GM21423 (cell line): ENCODE measurements around the gene LRG1.

ENCODE experiments used
- ATAC-seq: cut with Tn5 transposase; IDR thresholded peaks from one replicate; pipeline ENCODE4 v1.9.1; 2021; ENCODE audit warnings: mild to moderate bottlenecking, moderate library complexity; ENCODE audit not compliant: unreplicated experiment

Gene LRG1, protein sequence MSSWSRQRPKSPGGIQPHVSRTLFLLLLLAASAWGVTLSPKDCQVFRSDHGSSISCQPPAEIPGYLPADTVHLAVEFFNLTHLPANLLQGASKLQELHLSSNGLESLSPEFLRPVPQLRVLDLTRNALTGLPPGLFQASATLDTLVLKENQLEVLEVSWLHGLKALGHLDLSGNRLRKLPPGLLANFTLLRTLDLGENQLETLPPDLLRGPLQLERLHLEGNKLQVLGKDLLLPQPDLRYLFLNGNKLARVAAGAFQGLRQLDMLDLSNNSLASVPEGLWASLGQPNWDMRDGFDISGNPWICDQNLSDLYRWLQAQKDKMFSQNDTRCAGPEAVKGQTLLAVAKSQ

DNA sequence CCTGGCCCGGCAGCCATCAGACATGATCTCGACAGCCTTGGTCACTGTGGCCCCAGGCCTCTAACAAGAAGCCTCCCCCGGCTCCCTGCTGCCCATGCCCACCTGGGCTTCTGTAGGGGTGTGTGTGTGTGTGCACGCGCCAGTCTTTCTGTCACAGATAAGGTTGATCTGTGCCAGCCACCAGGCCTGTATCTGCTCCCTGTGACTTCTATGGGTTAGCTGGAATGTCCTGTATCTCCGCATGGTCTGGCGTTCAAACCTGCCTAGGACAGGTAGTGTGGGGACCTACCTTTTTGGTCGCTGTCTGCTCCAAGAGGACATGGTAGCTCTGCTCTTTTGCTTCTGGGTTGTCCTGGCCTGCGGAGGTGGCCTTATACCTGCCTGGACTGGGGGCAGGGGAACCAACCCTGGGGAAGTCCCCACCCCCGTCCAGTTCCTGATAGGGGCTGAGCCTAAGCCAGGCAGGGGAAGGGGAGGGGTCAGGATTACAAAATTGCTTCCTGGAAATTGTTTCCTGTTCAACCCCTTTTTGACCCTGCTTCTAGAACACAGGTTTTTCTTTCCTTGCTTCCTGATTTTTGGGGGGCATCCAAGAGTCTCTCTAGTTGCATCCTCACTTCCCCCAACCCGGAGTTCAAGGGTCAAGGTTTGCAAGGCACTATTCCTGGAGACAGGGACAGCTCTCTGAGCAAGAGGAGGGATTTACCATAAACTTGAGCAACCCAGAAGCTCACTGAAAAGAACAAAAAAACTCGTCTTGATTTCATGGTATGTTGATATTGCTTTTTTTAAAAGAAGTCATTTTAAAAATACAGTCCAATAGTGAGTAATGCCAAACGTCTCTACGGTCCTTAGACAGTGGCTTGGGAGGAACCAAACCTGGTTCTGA lies at the start of gene LRG1:
Gene LRG1 (minus strand): TSS at position 344 of the 889 bp plus-strand sequence. CDS start 23 bp downstream, at position 321.
- ATAC-seq = no peak

DNA sequence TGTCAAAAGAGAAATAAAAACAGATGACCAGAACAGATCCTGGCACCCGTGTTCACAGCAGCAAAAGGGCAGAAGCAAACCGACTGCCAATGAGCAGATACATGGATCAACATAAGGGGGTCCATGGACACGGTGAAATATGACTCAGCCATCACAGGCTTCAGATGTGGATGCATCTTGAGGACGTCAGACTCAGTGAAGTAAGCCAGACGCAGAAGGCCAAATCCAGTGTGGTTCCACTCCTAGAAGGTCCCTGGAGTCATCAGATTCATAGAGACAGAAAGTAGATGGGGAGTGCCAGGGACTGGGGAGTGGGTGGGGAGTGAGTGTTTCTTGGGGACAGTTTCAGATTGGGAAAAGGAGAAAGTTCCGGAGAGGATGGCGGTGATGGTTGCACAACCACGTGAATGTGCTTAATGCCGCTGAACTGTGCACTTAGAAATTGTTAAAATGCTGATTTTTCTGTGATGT lies 48.5 kb upstream of the LRG1 start:
- no peak for ATAC-seq

DNA sequence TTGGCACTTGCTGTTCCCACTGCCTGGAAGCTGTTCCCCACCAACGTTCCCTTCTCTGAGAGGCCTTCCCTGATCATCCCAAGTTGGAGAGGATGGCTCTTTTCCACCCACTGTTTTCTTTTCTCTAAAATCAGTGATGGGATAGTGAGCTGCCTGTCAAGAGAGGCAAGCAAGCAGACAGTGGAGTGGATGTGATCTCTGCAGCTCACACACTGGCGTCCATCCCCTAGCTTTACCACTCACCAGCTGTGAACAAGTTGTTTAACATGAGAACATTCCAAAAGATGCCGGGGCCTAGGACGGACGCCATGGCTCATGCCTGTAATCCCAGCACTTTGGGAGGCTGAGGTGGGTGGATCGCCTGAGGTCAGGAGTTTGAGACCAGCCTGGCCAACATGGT lies 47.7 kb upstream of the LRG1 start:
- no peak for ATAC-seq

GRCh38 chr19:4586691-4587090 lies 46.9 kb upstream of the LRG1 start:
- ATAC-seq = no peak

GRCh38 chr19:4586245-4586644 lies 46.4 kb upstream of the LRG1 start:
- no peak for ATAC-seq

GRCh38 chr19:4585556-4585955 lies 45.7 kb upstream of the LRG1 start:
- no peak for ATAC-seq

- ATAC-seq = no peak
These were observed 45.0 kb upstream of the LRG1 start for GRCh38 chr19:4584670-4585460.

GRCh38 chr19:4583961-4584669 lies 44.3 kb upstream of the LRG1 start:
- ATAC-seq = no peak

DNA sequence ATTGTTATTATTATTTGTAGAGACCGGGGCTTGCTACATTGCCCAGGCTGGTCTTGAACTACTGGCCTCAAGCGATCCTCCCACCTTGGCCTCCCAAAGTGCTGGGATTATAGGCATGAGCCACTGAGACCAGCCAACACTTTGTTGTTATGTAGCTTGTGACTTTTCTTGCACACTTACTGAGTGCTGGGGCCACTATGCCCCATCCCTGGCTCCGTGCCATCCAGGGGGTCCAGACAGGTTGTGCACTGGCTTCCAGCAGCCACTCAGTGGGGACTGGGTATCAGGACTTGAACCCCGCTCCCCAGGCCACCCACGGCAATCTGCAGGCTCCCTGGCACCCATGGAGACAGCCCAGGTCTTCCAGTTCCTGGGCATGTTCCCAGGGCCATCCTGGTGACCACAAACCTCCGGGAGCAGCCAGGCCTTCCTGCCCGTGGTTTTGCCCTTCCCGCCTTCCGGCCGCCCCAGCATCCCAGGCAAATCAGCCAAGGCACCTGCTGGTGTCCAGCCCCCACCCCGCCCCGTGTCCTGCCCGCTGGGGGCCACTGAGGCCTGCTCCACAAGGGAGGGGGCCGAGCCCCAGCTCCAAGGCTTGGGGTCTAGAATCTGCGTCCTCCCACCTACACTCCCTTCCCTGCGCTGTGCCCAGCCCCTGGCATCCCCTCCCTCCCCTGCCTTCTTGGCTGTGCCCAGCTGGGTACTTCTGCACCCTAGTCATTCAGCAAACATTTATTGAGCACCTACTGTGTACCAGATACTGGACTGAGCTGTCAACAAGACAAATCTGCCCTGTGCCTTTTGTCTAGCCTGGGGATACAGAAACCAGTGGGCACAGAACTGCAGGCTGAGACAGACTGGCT lies 43.4 kb upstream of the LRG1 start:
- no peak for ATAC-seq

- no peak for ATAC-seq
These were observed 42.1 kb upstream of the LRG1 start for GRCh38 chr19:4581666-4582553.

DNA sequence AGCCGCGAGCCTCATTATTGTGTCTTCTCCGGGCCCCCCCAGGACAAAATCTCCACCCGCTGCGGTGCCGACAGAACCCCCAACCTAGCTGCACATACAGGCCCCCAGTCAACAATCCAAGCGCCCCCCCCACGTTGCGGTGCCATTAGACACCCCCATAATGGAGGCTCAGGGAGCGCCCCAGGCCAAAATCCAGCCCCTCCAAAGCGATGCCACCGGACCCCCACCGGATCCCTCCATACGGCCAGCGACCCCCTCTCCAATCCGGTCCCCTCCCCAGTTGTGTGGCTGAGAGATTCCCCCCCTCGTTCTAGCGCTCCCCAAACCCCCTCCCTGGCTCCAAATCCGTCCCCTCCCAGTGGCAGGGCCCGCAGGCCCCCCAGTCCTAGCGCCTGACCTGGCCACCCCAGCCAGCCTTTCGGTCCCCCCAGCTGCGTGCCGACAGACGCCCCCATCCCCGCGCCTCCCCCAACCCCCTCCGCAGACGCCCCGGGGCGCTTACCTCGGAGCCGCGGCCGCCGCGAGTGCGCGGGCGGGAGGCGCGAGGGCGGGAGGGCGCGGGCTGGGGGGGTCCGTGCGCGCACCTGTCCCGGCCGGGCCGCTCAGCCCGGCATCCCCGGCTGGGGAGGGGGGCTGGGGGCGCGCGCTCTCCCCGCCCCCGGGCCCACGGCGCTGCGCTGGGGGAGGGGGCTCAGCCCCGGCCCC lies 41.3 kb upstream of the LRG1 start:
- no peak for ATAC-seq

GRCh38 chr19:4580021-4580901 lies 40.4 kb upstream of the LRG1 start:
- no peak for ATAC-seq

DNA sequence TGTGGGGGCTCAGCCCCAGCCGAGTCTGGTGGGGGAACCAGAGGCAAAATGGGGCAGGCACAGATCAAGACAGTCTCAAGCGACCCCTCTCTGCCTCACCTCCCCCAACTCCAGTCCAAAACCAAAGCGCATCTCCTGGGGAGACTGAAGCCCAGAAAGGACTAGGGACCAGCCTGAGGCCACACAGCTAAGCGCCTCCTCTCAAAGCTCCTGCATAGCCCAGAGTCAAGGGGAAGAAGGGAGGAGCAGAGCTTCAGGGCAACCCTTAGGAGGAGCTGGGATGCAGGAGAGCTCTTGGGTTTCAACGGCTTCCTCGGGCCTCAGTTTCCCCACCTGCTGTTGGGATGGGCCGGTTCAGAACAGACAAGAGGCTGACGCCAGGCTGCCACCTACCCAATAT lies 39.6 kb upstream of the LRG1 start:
- no peak for ATAC-seq

DNA sequence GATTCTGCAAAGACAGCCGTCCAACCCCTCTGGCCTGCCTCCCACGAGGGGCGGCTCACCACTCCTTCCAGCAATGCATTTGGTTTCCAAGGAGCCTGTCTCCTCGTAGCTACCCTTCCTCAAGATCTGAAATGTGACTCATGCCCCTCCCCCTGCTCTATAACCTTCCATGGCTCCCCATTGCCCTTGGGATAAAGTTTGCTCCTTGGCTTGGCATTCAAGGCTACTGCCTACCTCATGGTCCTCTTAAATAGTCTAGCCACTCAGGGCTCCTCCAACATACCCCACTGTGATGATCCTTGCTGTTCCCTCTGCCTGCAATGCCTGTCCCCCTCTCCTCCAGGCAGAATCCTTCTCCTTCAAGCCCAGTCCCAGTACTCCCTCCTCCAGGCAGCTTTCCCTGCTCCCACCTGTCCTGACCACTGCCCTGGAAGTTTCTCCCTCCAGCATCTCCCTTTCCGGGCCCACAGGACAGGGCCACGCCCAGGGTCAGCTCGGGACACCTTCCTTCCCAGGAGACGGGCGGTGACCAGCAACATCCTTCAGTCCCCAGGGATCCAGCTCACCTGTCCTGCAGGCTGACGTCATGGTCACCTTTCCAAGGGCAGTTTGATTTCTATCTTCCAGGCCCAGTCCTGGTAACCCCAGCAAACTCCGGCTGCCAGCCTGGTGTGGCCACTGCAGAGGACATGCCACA lies 38.9 kb upstream of the LRG1 start:
- ATAC-seq = no peak

GRCh38 chr19:4577020-4577782 lies 37.4 kb upstream of the LRG1 start:
- no peak for ATAC-seq
